ENCODE results near the gene PSMB1. TPM values are rescaled to one million over a fixed set of nuclear protein-coding genes. Genes with fewer than 3 reads are reported as not detected.

The PSMB1 gene
- total and polyA plus RNA-seq, 4 donors, result 118 to 365 (median 228) TPM

- Histone ChIP-seq H3K4me1 (ENCODE audit: control insufficient read depth in 5 of 5, insufficient read depth in 5 of 5, low read length in 5 of 5) (no peaks in the 10 kb centered on the region), H3K27ac (ENCODE audit: low read depth in 1 of 2, low read length in 1 of 2) (no peak overlapping the region), H3K9ac (ENCODE audit: insufficient read depth in 1 of 2, low read length in 2 of 2) (no peak overlapping the region), H3K36me3 (ENCODE audit: control insufficient read depth in 4 of 4, insufficient read depth in 4 of 4, low read length in 4 of 4) (peaks cover 32 to 51% (median 42%) of the 10 kb centered on the region in 4 donors), H3K4me3 (no peak overlapping the region), H3K9me3 (ENCODE audit: control insufficient read depth in 4 of 4, insufficient read depth in 3 of 4, low read length in 3 of 4) (no peaks in the 10 kb centered on the region), H3K27me3 (ENCODE audit: control insufficient read depth in 3 of 3, insufficient read depth in 3 of 3, low read length in 2 of 3) (no peaks in the 10 kb centered on the region)
- TF ChIP-seq, protein P1, sequence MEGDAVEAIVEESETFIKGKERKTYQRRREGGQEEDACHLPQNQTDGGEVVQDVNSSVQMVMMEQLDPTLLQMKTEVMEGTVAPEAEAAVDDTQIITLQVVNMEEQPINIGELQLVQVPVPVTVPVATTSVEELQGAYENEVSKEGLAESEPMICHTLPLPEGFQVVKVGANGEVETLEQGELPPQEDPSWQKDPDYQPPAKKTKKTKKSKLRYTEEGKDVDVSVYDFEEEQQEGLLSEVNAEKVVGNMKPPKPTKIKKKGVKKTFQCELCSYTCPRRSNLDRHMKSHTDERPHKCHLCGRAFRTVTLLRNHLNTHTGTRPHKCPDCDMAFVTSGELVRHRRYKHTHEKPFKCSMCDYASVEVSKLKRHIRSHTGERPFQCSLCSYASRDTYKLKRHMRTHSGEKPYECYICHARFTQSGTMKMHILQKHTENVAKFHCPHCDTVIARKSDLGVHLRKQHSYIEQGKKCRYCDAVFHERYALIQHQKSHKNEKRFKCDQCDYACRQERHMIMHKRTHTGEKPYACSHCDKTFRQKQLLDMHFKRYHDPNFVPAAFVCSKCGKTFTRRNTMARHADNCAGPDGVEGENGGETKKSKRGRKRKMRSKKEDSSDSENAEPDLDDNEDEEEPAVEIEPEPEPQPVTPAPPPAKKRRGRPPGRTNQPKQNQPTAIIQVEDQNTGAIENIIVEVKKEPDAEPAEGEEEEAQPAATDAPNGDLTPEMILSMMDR (IDR thresholded peaks at IDR 0.05; ENCODE audit: control extremely low read depth, extremely low read depth), result no peak
- ATAC-seq (ENCODE audit: insufficient read depth, low FRiP score) (no peak), DNase-seq (no peak)
- 94 to 95% methylated on average over 4 of the region's 4 CpGs for WGBS, 2 donors
Observed at GRCh38 chr6:170537329-170537728, 15.8 kb downstream of the PSMB1 start.

- no peak for DNase-seq
Observed at GRCh38 chr6:170536671-170537070, 16.4 kb downstream of the PSMB1 start.

DNA sequence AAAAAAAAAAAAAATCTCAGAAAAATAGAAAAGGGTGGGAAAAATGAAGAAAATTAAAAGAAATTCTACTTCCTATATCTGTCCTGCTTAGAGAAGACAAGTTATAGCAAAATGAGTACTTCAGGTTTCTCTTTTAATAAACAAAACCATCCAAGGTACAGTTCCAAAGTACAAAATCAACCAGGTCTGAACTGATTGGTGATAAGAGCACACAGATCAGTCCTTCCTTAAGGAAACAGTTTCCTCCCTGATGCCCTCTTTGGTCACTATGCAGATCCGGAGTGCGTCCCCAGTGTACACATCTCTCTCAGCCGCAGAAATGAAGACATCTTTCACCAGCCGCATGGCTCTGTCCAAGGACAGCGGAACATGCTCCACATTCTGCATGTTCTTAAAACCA, 18.1 kb downstream of the PSMB1 start:
- 92 to 95% methylated on average over 5 of the region's 5 CpGs for WGBS, 2 donors
- H3K9me3 ChIP-seq (ENCODE audit: control insufficient read depth in 4 of 4, insufficient read depth in 3 of 4, low read length in 3 of 4), result no peaks in the 10 kb centered on the region
- no peak for ATAC-seq (ENCODE audit: insufficient read depth, low FRiP score)
- no peak overlapping the region for H3K4me3 ChIP-seq
- TF ChIP-seq, protein P1 (IDR thresholded peaks at IDR 0.05; ENCODE audit: control extremely low read depth, extremely low read depth), result no peak
- peaks cover 25 to 44% (median 38%) of the 10 kb centered on the region in 4 donors for H3K36me3 ChIP-seq (ENCODE audit: control insufficient read depth in 4 of 4, insufficient read depth in 4 of 4, low read length in 4 of 4)
- H3K27ac ChIP-seq (ENCODE audit: low read depth in 1 of 2, low read length in 1 of 2), result no peak overlapping the region
- H3K9ac ChIP-seq (ENCODE audit: insufficient read depth in 1 of 2, low read length in 2 of 2), result no peak overlapping the region
- no peaks in the 10 kb centered on the region for H3K27me3 ChIP-seq (ENCODE audit: control insufficient read depth in 3 of 3, insufficient read depth in 3 of 3, low read length in 2 of 3)
- H3K4me1 ChIP-seq (ENCODE audit: control insufficient read depth in 5 of 5, insufficient read depth in 5 of 5, low read length in 5 of 5), result peaks cover 0 to under 1% (median 0%) of the 10 kb centered on the region in 5 donors
- DNase-seq, result no peak

More at GRCh38 chr6:170536671-170537070, 16.4 kb downstream of the PSMB1 start:
- ATAC-seq (ENCODE audit: insufficient read depth, low FRiP score), result no peak
- WGBS, 2 donors, result 80 to 85% methylated on average over 5 of the region's 5 CpGs
- H3K27ac ChIP-seq (ENCODE audit: low read depth in 1 of 2, low read length in 1 of 2), result no peak overlapping the region
- H3K36me3 ChIP-seq (ENCODE audit: control insufficient read depth in 4 of 4, insufficient read depth in 4 of 4, low read length in 4 of 4), result peaks cover 27 to 45% (median 39%) of the 10 kb centered on the region in 4 donors
- no peak overlapping the region for H3K9ac ChIP-seq (ENCODE audit: insufficient read depth in 1 of 2, low read length in 2 of 2)
- H3K4me1 ChIP-seq (ENCODE audit: control insufficient read depth in 5 of 5, insufficient read depth in 5 of 5, low read length in 5 of 5), result no peaks in the 10 kb centered on the region
- TF ChIP-seq, protein P1 (IDR thresholded peaks at IDR 0.05; ENCODE audit: control extremely low read depth, extremely low read depth), result no peak
- H3K27me3 ChIP-seq (ENCODE audit: control insufficient read depth in 3 of 3, insufficient read depth in 3 of 3, low read length in 2 of 3), result no peaks in the 10 kb centered on the region
- no peaks in the 10 kb centered on the region for H3K9me3 ChIP-seq (ENCODE audit: control insufficient read depth in 4 of 4, insufficient read depth in 3 of 4, low read length in 3 of 4)
- no peak overlapping the region for H3K4me3 ChIP-seq

DNA sequence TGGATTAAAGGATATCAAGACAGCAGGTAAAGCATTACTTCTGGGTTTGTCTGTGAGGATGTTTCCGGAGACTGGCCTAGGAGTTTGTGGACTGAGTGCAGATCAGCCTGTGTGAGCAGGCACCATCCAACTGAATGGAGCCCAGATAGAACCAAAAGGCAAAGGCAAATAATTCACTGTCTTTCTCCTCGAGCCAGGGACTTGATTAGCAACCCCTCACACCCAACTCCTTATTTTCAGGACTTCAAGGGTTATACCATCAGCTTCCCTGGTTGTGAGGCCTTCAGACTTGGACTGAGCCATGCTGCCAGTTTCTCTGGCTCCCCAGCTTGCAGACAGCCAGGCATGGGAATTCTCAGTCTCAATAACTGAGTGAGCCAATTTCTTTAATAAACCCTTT, 19.3 kb downstream of the PSMB1 start:
- no peak for DNase-seq
- Histone ChIP-seq H3K36me3 (ENCODE audit: control insufficient read depth in 4 of 4, insufficient read depth in 4 of 4, low read length in 4 of 4) (peaks cover 25 to 39% (median 37%) of the 10 kb centered on the region in 4 donors), H3K4me3 (no peak overlapping the region)

More for the DNA sequence above, 19.3 kb downstream of the PSMB1 start:
- TF ChIP-seq, protein P1 (IDR thresholded peaks at IDR 0.05; ENCODE audit: control extremely low read depth, extremely low read depth), result no peak
- ATAC-seq (ENCODE audit: insufficient read depth, low FRiP score), result no peak
- H3K27me3 ChIP-seq (ENCODE audit: control insufficient read depth in 3 of 3, insufficient read depth in 3 of 3, low read length in 2 of 3), result no peaks in the 10 kb centered on the region
- peaks cover 0 to 2% (median 0%) of the 10 kb centered on the region in 5 donors for H3K4me1 ChIP-seq (ENCODE audit: control insufficient read depth in 5 of 5, insufficient read depth in 5 of 5, low read length in 5 of 5)
- H3K9ac ChIP-seq (ENCODE audit: insufficient read depth in 1 of 2, low read length in 2 of 2), result no peak overlapping the region
- no peak overlapping the region for H3K27ac ChIP-seq (ENCODE audit: low read depth in 1 of 2, low read length in 1 of 2)
- H3K9me3 ChIP-seq (ENCODE audit: control insufficient read depth in 4 of 4, insufficient read depth in 3 of 4, low read length in 3 of 4), result no peaks in the 10 kb centered on the region
- 84 to 88% methylated on average over 2 of the region's 2 CpGs for WGBS, 2 donors

Data from lung (tissue), 12 donors.